ENCODE data around the gene MAP3K20.

The MAP3K20 gene

DNA sequence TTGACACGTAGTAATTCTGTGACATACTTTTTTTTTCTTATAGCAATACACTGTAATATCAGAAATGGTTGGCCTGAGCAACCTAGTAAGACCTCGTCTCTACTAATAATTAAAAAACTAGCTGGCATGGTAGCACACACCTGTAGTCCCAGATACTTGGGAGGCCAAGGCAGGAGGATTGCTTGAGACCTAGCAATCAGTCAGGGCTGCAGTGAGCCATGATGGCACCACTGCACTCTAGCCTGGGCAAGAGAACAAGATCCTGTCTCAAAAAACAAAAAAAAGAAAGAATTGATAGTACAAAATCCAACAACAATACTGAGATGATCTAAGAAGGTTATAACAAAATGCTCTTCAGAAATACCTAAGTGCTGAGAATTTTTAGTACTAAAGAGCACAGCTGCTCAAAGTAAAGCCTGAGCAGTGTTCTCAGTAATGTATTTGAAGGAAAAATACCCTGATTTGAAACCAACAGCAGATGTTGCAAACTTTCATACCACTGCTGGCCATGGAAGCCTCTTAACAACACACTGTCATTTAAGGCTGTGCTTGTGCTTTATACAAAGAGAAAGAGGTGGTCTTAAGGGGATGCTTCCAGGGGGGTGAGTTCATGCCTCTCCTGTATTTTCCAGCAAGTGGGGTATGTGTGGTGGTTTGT is 146.4 kb downstream of the MAP3K20 start:
- TF ChIP-seq, protein P1, sequence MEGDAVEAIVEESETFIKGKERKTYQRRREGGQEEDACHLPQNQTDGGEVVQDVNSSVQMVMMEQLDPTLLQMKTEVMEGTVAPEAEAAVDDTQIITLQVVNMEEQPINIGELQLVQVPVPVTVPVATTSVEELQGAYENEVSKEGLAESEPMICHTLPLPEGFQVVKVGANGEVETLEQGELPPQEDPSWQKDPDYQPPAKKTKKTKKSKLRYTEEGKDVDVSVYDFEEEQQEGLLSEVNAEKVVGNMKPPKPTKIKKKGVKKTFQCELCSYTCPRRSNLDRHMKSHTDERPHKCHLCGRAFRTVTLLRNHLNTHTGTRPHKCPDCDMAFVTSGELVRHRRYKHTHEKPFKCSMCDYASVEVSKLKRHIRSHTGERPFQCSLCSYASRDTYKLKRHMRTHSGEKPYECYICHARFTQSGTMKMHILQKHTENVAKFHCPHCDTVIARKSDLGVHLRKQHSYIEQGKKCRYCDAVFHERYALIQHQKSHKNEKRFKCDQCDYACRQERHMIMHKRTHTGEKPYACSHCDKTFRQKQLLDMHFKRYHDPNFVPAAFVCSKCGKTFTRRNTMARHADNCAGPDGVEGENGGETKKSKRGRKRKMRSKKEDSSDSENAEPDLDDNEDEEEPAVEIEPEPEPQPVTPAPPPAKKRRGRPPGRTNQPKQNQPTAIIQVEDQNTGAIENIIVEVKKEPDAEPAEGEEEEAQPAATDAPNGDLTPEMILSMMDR (IDR thresholded peaks at IDR 0.05; ENCODE audit: extremely low read depth, insufficient read depth, missing control alignments), result no peak
- no peak for DNase-seq (ENCODE audit: low spot score)
- in situ Hi-C loops (cut with MboI; ENCODE audit: low pct_unique_long_range_greater_than_20kb, low sequenced_read_pairs, unreplicated experiment), result no loop called here

DNA sequence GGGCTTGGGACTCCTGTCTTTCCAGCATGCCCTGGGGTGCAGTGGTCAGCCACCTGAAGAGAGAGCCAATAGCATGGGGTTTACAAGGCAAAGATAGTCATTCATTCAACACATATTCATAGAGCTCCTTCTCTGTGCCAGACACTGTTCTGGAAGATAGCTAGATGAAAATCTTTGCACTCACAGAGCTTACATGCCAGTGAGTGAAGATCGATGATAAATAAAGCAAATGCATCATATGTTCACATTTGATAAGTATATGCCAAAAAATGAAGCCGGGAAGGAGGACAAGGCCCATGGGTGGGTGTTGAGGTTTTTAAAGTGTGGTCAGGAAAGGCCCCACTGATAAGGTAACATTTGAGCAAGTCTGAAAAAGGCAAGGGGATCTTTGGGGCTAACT is 148.2 kb downstream of the MAP3K20 start:
- TF ChIP-seq, protein P1 (IDR thresholded peaks at IDR 0.05; ENCODE audit: extremely low read depth, insufficient read depth, missing control alignments), result no peak
- no peak for DNase-seq (ENCODE audit: low spot score)
- in situ Hi-C loops (cut with MboI; ENCODE audit: low pct_unique_long_range_greater_than_20kb, low sequenced_read_pairs, unreplicated experiment), result no loop called here

DNA sequence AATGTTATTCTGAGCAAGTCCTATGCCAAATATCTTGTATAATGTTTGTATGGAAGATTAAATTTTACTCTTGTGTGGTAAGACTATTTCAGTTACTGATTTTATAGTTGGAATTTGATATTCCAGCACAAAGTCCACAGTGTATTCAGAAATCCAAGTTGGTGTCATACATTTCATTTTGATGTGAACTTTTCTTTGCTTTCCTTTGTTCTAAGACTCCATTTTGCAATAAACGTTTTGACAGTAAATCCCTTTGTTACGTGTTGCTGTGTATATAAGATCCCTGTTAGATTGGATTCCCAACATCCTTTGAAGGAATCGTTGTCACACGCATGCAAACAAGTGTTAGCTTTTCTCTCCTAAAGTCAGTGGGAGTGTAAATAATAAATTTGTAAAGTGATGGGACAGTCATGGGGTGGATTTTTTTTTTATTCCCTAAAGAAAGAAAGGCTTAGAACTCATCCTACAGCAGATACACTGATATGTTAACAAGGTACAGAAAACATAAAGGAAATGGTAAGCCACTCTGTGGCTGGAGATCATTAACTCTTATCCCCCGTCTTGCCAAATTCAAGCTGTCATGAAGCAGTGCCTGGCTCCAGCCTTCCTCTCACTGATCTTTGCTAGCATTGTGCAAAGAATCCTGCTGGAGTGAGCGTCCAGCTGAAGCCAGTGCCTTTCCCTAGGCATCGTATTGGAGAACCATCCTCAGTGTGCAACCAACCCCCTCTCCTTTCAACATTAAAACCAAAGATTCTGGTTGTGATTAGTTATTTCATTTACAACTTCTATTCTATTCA is 151.5 kb downstream of the MAP3K20 start:
- no peak for DNase-seq (ENCODE audit: low spot score)
- TF ChIP-seq, protein P1 (IDR thresholded peaks at IDR 0.05; ENCODE audit: extremely low read depth, insufficient read depth, missing control alignments), result no peak
- in situ Hi-C loops (cut with MboI; ENCODE audit: low pct_unique_long_range_greater_than_20kb, low sequenced_read_pairs, unreplicated experiment), result no loop called here

DNA sequence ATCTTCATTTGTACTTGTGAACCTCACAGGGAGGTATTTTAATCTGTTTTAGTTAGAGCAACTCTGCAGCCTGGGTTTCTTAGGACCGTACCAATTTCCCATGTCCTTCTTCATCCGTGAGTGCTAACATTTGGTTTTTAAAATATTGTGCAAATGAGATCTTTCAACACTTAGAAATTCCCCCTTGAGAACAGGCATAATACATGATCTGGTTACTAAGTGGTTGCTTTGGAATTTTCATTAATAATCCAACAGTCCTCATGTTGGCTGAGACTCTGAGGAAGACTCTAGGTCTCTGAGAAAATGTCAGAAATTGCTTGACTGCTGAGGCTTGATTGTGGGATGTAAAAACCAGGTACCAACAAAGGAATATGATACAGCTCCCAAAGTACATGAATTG is 153.4 kb downstream of the MAP3K20 start:
- in situ Hi-C loops (cut with MboI; ENCODE audit: low pct_unique_long_range_greater_than_20kb, low sequenced_read_pairs, unreplicated experiment), result no loop called here
- no peak for DNase-seq (ENCODE audit: low spot score)
- TF ChIP-seq, protein P1 (IDR thresholded peaks at IDR 0.05; ENCODE audit: extremely low read depth, insufficient read depth, missing control alignments), result no peak

DNA sequence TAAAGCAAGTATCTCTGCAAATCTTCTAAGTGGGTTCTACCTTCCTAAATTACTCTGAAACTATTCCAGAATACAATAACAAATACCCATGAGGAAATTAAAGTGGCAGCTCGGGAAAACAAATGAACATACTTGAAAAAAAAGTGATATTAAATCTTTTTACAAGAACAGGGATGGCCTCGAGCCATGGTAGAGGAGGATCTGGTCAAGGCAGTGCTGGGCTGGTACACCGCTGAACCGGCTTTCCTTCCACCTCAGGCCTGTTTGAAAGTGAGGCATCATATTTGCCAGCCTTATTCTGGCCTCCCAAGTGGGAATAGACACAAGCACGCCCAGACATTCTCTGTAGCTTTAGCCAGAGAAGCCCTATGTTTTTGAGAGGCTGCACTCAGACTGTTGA is 154.5 kb downstream of the MAP3K20 start:
- TF ChIP-seq, protein P1 (IDR thresholded peaks at IDR 0.05; ENCODE audit: extremely low read depth, insufficient read depth, missing control alignments), result no peak
- no peak for DNase-seq (ENCODE audit: low spot score)
- in situ Hi-C loops (cut with MboI; ENCODE audit: low pct_unique_long_range_greater_than_20kb, low sequenced_read_pairs, unreplicated experiment), result no loop called here

DNA sequence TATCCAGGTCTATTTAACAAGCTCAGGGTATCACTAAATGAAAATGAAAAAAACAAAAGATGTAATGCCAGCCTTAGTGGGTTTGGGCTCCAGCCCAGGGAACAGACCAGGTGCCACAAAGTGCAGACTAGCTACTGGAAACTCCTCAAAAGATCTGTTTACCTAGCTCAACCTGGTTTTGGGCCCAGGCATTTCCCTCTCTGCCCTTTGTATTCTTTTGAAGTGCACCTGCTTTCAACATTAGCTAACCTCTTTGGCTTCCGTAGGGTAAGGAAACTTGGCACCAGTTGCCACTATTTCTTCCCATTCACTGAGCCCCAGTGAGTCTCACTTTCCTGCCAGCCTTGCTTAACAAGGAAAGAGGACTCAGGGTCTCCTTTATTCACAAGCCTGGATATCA is 155.4 kb downstream of the MAP3K20 start:
- in situ Hi-C loops (cut with MboI; ENCODE audit: low pct_unique_long_range_greater_than_20kb, low sequenced_read_pairs, unreplicated experiment), result no loop called here
- no peak for DNase-seq (ENCODE audit: low spot score)
- TF ChIP-seq, protein P1 (IDR thresholded peaks at IDR 0.05; ENCODE audit: extremely low read depth, insufficient read depth, missing control alignments), result no peak
